B cell (primary cell): ENCODE measurements around the gene TMTC3. TPM values are rescaled to one million over a fixed set of nuclear protein-coding genes. Genes with fewer than 3 reads are reported as not detected.

Experiments
- ATAC-seq: fragments of 200-7000 bp; cut with Tn5 transposase; one replicate; pipeline ENCODE4 v1.10.0; 2021; ENCODE audit warnings: low read depth, mild to moderate bottlenecking, moderate number of reproducible peaks, moderate library complexity
- CTCF ChIA-PET: fragments of 350-600 bp; sonication (Branson Sonifier 250); formaldehyde crosslinking; loops from one replicate; lab custom pipeline; 2021; ENCODE audit warnings: antibody characterized with exemption, inconsistent platforms; lab: Charles Lee
- POLR2A ChIA-PET: fragments of 350-600 bp; sonication (Branson Sonifier 250); formaldehyde crosslinking; loops from one replicate; lab custom pipeline; 2021; ENCODE audit warnings: antibody characterized with exemption; lab: Charles Lee
- DNase-seq: peaks from one replicate; pipeline ENCODE4 v3.0.0; 2013
- H2AFZ ChIP-seq: 2 replicates; pipeline ENCODE4 v1.6.1; 2012; ENCODE audit warnings: mild to moderate bottlenecking, low read depth, low read length; ENCODE audit not compliant: insufficient read depth, poor library complexity, severe bottlenecking
- H3K27ac ChIP-seq, 2 donors: 1 replicate in 1 of 2; 2 replicates in 1 of 2; pipeline ENCODE4 v1.5.1; 2012 to 2013; ENCODE audit warnings: low read length in 2 of 2, mild to moderate bottlenecking in 2 of 2, moderate library complexity in 1 of 2
- H3K27me3 ChIP-seq, 4 experiments: fragments of 200-600 bp in 1 of 4; sonication (generic) in 1 of 4; replicated peaks in 1 of 4; 1 replicate in 2 of 4; 2 replicates in 2 of 4; pipeline versions ENCODE4 v1.6.1 to v1.7.0; 2013 to 2016; ENCODE audit warnings: low read length in 3 of 4, mild to moderate bottlenecking in 2 of 4, mixed read lengths in 1 of 4, moderate library complexity in 1 of 4; ENCODE audit not compliant: insufficient read depth in 4 of 4, control insufficient read depth in 3 of 4; ENCODE audit errors: control extremely low read depth in 1 of 4
- H3K36me3 ChIP-seq, 2 experiments: replicated peaks in 1 of 2; 1 replicate in 1 of 2; 2 replicates in 1 of 2; pipeline versions ENCODE4 v1.6.1 to v1.7.1; 2013; ENCODE audit warnings: low read length in 1 of 2; ENCODE audit not compliant: insufficient read depth in 2 of 2, control insufficient read depth in 1 of 2; ENCODE audit errors: control extremely low read depth in 1 of 2, extremely low read depth in 1 of 2
- H3K4me1 ChIP-seq, 2 donors: fragments of 200-600 bp in 1 of 2; sonication (generic) in 1 of 2; 1 replicate in 1 of 2; 2 replicates in 1 of 2; pipeline versions ENCODE4 v1.5.1 to v1.6.1; 2013 to 2017; ENCODE audit warnings: low read length in 2 of 2; ENCODE audit not compliant: control insufficient read depth in 2 of 2, insufficient read depth in 2 of 2
- H3K4me2 ChIP-seq: replicated peaks from 2 replicates; pipeline ENCODE3; 2012; ENCODE audit warnings: mild to moderate bottlenecking, low read depth, low read length; ENCODE audit not compliant: poor library complexity, severe bottlenecking
- H3K4me3 ChIP-seq, 5 experiments: fragments of 200-600 bp in 1 of 5; sonication (generic) in 1 of 5; 1 replicate in 3 of 5; 2 replicates in 2 of 5; pipeline versions ENCODE4 v1.5.1 to v1.7.0; 2011 to 2016; ENCODE audit warnings: low read length in 4 of 5, mild to moderate bottlenecking in 4 of 5, low read depth in 2 of 5, control low read depth in 1 of 5, moderate library complexity in 1 of 5; ENCODE audit not compliant: insufficient read depth in 1 of 5; ENCODE audit errors: control extremely low read depth in 1 of 5, extremely low read depth in 1 of 5
- H3K79me2 ChIP-seq: fragments of 200-600 bp; sonication (generic); one replicate; pipeline ENCODE4 v1.6.0; 2016; ENCODE audit warnings: low read length; ENCODE audit not compliant: control insufficient read depth, insufficient read depth
- H3K9ac ChIP-seq: fragments of 200-600 bp; sonication (generic); 2 replicates; pipeline ENCODE4 v1.6.1; 2017; ENCODE audit warnings: mild to moderate bottlenecking, low read length, moderate library complexity
- H3K9me3 ChIP-seq, 3 donors: one replicate each; pipeline versions ENCODE4 v1.6.1 to v1.7.1; 2013; ENCODE audit warnings: low read length in 2 of 3; ENCODE audit not compliant: control insufficient read depth in 2 of 3, insufficient read depth in 1 of 3; ENCODE audit errors: control extremely low read depth in 1 of 3
- H4K20me1 ChIP-seq: 2 replicates; pipeline ENCODE4 v1.6.0; 2012; ENCODE audit warnings: mild to moderate bottlenecking, low read length; ENCODE audit not compliant: insufficient read depth, control insufficient read depth, poor library complexity, severe bottlenecking
- H3K27ac Mint-ChIP-seq: one replicate; pipeline ENCODE4 v1.8.0; 2021; ENCODE audit warnings: mixed read lengths
- H3K27me3 Mint-ChIP-seq: one replicate; pipeline ENCODE4 v1.8.0; 2021; ENCODE audit warnings: mixed read lengths
- H3K4me1 Mint-ChIP-seq: one replicate; pipeline ENCODE4 v1.8.0; 2021; ENCODE audit warnings: mixed read lengths
- H3K4me3 Mint-ChIP-seq: one replicate; pipeline ENCODE4 v1.8.0; 2021; ENCODE audit warnings: mixed read lengths
- H3K9me3 Mint-ChIP-seq: one replicate; pipeline ENCODE4 v1.8.0; 2022; ENCODE audit warnings: mixed read lengths; ENCODE audit not compliant: insufficient read depth
- CTCF ChIP-seq: fragments of 200-600 bp; IDR thresholded peaks from one replicate; pipeline ENCODE4 v1.8.0; 2022; ENCODE audit warnings: antibody characterized with exemption, mild to moderate bottlenecking
- EZH2 ChIP-seq: IDR thresholded peaks from 2 replicates; pipeline ENCODE4 v1.6.1; 2012; ENCODE audit warnings: borderline replicate concordance, low read depth, mild to moderate bottlenecking, moderate library complexity, low read length; ENCODE audit not compliant: insufficient read depth, poor library complexity, severe bottlenecking
- WGBS: methylation state at CpG from one replicate; pipeline ENCODE4 v1.1.5; 2013; ENCODE audit warnings: missing lambda C conversion rate; ENCODE audit not compliant: insufficient coverage; 5-methylcytosine and 5-hydroxymethylcytosine counted together
- intact Hi-C: fragments of 100-400 bp; cut with micrococcal nuclease; formaldehyde crosslinking; loops from one replicate; pipeline ENCODE4 v1.10.0; 2022
- polyA minus RNA-seq: library from RNA; depleted of rRNA, polyadenylated mRNA; stranded (reverse); fragments of >200 nt; gene quantifications from 2 replicates; pipeline ENCODE4 v1.2.3, GENCODE V29; 2012
- polyA plus RNA-seq: library from polyadenylated mRNA; depleted of rRNA; stranded (reverse); fragments of >200 nt; gene quantifications from 2 replicates; pipeline ENCODE4 v1.2.3, GENCODE V29; 2012
- total RNA-seq, 2 donors: library from RNA; stranded (reverse); fragments of 120-200 nt in 1 of 2; gene quantifications; 1 replicate in 1 of 2; 2 replicates in 1 of 2; pipeline versions ENCODE4 v1.2.3 to v1.2.4, GENCODE V29; 2013 to 2022

Gene TMTC3
- 8.9 and 10.1 TPM in 2 replicates for total RNA-seq
- total RNA-seq (2013), result 11.4 TPM
- polyA plus RNA-seq, result 1.7 and 4.9 TPM in 2 replicates
- 3.7 and 5.9 TPM in 2 replicates for polyA minus RNA-seq

GRCh38 chr12:88141774-88142609, at the start of gene TMTC3, which contains the start of gene CEP290:
Gene TMTC3 (plus strand): TSS chr12:88142307. CDS start chr12:88148316, 6,009 bp downstream.
Gene CEP290 (minus strand): TSS chr12:88142088. CDS start chr12:88141307, 781 bp downstream.
- peak within 1 kb of the TSS; percentile 96 for H2AFZ ChIP-seq
- POLR2A ChIA-PET, result interaction anchor here (0.6 to 1.0 kb wide), 3 partner anchors 107 to 1385 kb away, joined by 3 to 5 read pairs (median 3); partner anchors contain the start of gene POC1B
- Mint-ChIP-seq H3K27me3 (no peaks in the 10 kb centered on the region), H3K9me3 (no peaks in the 10 kb centered on the region), H3K27ac (peak within 1 kb of the TSS; percentile 92), H3K4me1 (peaks cover 27% of the 10 kb centered on the region), H3K4me3 (peak within 1 kb of the TSS; percentile 92)
- H3K79me2 ChIP-seq, result peaks cover 26% of the 10 kb centered on the region
- H3K9me3 ChIP-seq, result no peaks in the 10 kb centered on the region
- peak; percentile 93 for ATAC-seq
- intact Hi-C loops, result loop anchor here (1.0 to 5.0 kb wide), 4 partner anchors 31 to 1383 kb away; partner anchors contain the start of gene GALNT4
- H4K20me1 ChIP-seq, result no peaks in the 10 kb centered on the region
- TF ChIP-seq CTCF, result no peak
- TF ChIP-seq EZH2, result no peak
- H3K27ac ChIP-seq, result peak within 1 kb of the TSS; percentile 74 to 79
- H3K4me2 ChIP-seq, result peak within 1 kb of the TSS; percentile 81
- WGBS, result under 1% methylated on average over 49 of the region's 49 CpGs
- H3K4me1 ChIP-seq, result peaks cover 12% of the 10 kb centered on the region in 2 donors
- peak within 1 kb of the TSS; percentile 89 for H3K9ac ChIP-seq
- CTCF ChIA-PET, result interaction anchor here (0.9 kb wide), 1 partner anchor 1384 kb away, joined by 3 read pairs; the partner anchor contains the start of gene POC1B
- H3K4me3 ChIP-seq, result peak within 1 kb of the TSS; percentile 74 to 95 (median 82)
- no peaks in the 10 kb centered on the region for H3K27me3 ChIP-seq
- DNase-seq, result peak; percentile 96
- no peaks in the 10 kb centered on the region for H3K36me3 ChIP-seq

GRCh38 chr12:88092771-88093170, 49.3 kb upstream of the TMTC3 start:
- H3K4me3 Mint-ChIP-seq, result no peak overlapping the region

More at GRCh38 chr12:88092771-88093170, 49.3 kb upstream of the TMTC3 start:
- no peak overlapping the region for H3K27ac Mint-ChIP-seq
- no peaks in the 10 kb centered on the region for H3K4me1 ChIP-seq
- H3K36me3 ChIP-seq, result peaks cover 3 to 12% of the 10 kb centered on the region in 2 experiments
- H3K4me3 ChIP-seq, result no peak overlapping the region
- ATAC-seq, result no peak
- no peaks in the 10 kb centered on the region for H3K27me3 Mint-ChIP-seq
- no peak overlapping the region for H3K9ac ChIP-seq
- no peaks in the 10 kb centered on the region for H3K27me3 ChIP-seq
- no peak overlapping the region for H3K27ac ChIP-seq
- H3K9me3 ChIP-seq, result no peaks in the 10 kb centered on the region
- ChIA-PET CTCF (no interaction called here), POLR2A (no interaction called here)
- H3K4me1 Mint-ChIP-seq, result no peaks in the 10 kb centered on the region
- TF ChIP-seq CTCF (no peak), EZH2 (no peak)
- no peak overlapping the region for H2AFZ ChIP-seq
- no peak for DNase-seq
- H3K4me2 ChIP-seq, result no peak overlapping the region
- no peaks in the 10 kb centered on the region for H3K9me3 Mint-ChIP-seq
- H3K79me2 ChIP-seq, result no peaks in the 10 kb centered on the region
- H4K20me1 ChIP-seq, result no peaks in the 10 kb centered on the region
- intact Hi-C loops, result no loop called here
